Measurements from ENCODE around the gene PTK7.

GRCh38 chr6:43150051-43150751 lies 74.1 kb downstream of the PTK7 start:
- no peak for TF ChIP-seq CTCF (IDR thresholded peaks at IDR 0.05)
- TF ChIP-seq POLR2A (IDR thresholded peaks at IDR 0.05) = no peak
